AG08396 (cell line): ENCODE results near the gene HOXD10.

Source experiments
- DNase-seq: peaks from one replicate; pipeline ENCODE4 v3.0.0; 2012; ENCODE audit warnings: low spot score, mixed read lengths

Gene HOXD10

GRCh38 chr2:176164611-176165369, 48.2 kb downstream of the HOXD10 start:
- no peak for DNase-seq

GRCh38 chr2:176165370-176166050, 48.9 kb downstream of the HOXD10 start:
- DNase-seq: no peak

GRCh38 chr2:176166272-176166671, 49.7 kb downstream of the HOXD10 start:
- DNase-seq: no peak

- DNase-seq: no peak
These were observed 50.8 kb downstream of the HOXD10 start for GRCh38 chr2:176167398-176167797.

- no peak for DNase-seq
These were observed 52.6 kb downstream of the HOXD10 start for GRCh38 chr2:176169181-176169580.
